ENCODE results near the gene JAG1. TPM values are rescaled to one million over a fixed set of nuclear protein-coding genes. Genes with fewer than 3 reads are reported as not detected.

JAG1 gene
- total RNA-seq, 1 experiment from 2014 or later, result 176 TPM

GRCh38 chr20:10639077-10639736 lies 34.6 kb downstream of the JAG1 start:
- Histone ChIP-seq H3K79me2 (ENCODE audit: low read length) (peaks cover 4% of the 10 kb centered on the region; the same call in 1 of the 2 replicates), H3K4me3 (ENCODE audit: low read length) (no peak overlapping the region), H2AFZ (ENCODE audit: low read length) (no peak overlapping the region), H3K27me3 (ENCODE audit: low read length) (no peaks in the 10 kb centered on the region), H4K20me1 (ENCODE audit: low read length) (peaks cover 12% of the 10 kb centered on the region; the same call in 1 of the 2 replicates), H3K27ac (ENCODE audit: low read length) (no peak overlapping the region), H3K9me2 (replicated peaks; ENCODE audit: low read length) (no peaks in the 10 kb centered on the region), H3K36me3 (ENCODE audit: low read depth, low read length) (peaks cover 73% of the 10 kb centered on the region), H3K9ac (ENCODE audit: low read length) (no peak overlapping the region), H3F3A (ENCODE audit: low read length, unreplicated experiment) (peaks cover 10% of the 10 kb centered on the region), H3K4me2 (ENCODE audit: low read length) (no peak overlapping the region), H3K9me3 (ENCODE audit: low read length) (no peaks in the 10 kb centered on the region), H3K4me1 (ENCODE audit: insufficient read depth, low read length) (peaks cover 7% of the 10 kb centered on the region; the same call in 1 of the 2 replicates)
- ChIA-PET POLR2A (ENCODE audit: unreplicated experiment) (no interaction called here), CTCF (interaction anchor here (0.6 kb wide), 1 partner anchor 80 kb away, joined by 5 read pairs; no protein-coding TSS in a partner anchor)
- BruUV-seq (replicated peaks), result TSS peak; percentile 11
- ATAC-seq, result no peak
- TF ChIP-seq EZH2phosphoT487 (IDR thresholded peaks at IDR 0.05; ENCODE audit: borderline replicate concordance, low read length) (no peak), EZH2 (IDR thresholded peaks at IDR 0.05; ENCODE audit: low read length, unreplicated experiment) (no peak), CTCF (conservative IDR thresholded peaks at IDR 0.05; ENCODE audit: low read depth, low read length) (no peak)
- no peak for DNase-seq
- intact Hi-C loops (cut with micrococcal nuclease), result loop anchor here (5.0 kb wide), 2 partner anchors 42 to 87 kb away; no protein-coding TSS in a partner anchor

- Histone ChIP-seq H3K4me3 (ENCODE audit: low read length) (no peak overlapping the region), H3K4me1 (ENCODE audit: insufficient read depth, low read length) (peaks cover 7% of the 10 kb centered on the region; the same call in 1 of the 2 replicates), H3K9me2 (replicated peaks; ENCODE audit: low read length) (no peaks in the 10 kb centered on the region), H3K27ac (ENCODE audit: low read length) (peak overlapping the region; percentile 53), H3K9ac (ENCODE audit: low read length) (no peak overlapping the region), H3K79me2 (ENCODE audit: low read length) (peaks cover 4% of the 10 kb centered on the region; the same call in 1 of the 2 replicates), H3K9me3 (ENCODE audit: low read length) (no peaks in the 10 kb centered on the region), H3K27me3 (ENCODE audit: low read length) (no peaks in the 10 kb centered on the region), H3K36me3 (ENCODE audit: low read depth, low read length) (peaks cover 57% of the 10 kb centered on the region), H3F3A (ENCODE audit: low read length, unreplicated experiment) (peaks cover 4% of the 10 kb centered on the region), H4K20me1 (ENCODE audit: low read length) (peaks cover 12% of the 10 kb centered on the region; the same call in 1 of the 2 replicates), H3K4me2 (ENCODE audit: low read length) (no peak overlapping the region), H2AFZ (ENCODE audit: low read length) (no peak overlapping the region)
- POLR2A ChIA-PET (ENCODE audit: unreplicated experiment), result no interaction called here
- ATAC-seq (no peak), DNase-seq (no peak)
- no peak for TF ChIP-seq EZH2phosphoT487 (IDR thresholded peaks at IDR 0.05; ENCODE audit: borderline replicate concordance, low read length)
- TF ChIP-seq CTCF (conservative IDR thresholded peaks at IDR 0.05; ENCODE audit: low read depth, low read length), result no peak
- no peak for TF ChIP-seq EZH2 (IDR thresholded peaks at IDR 0.05; ENCODE audit: low read length, unreplicated experiment)
- no TSS peak for BruUV-seq (replicated peaks)
- intact Hi-C loops (cut with micrococcal nuclease), result loop anchor here (5.0 kb wide), 2 partner anchors 40 to 85 kb away; no protein-coding TSS in a partner anchor
- CTCF ChIA-PET, result no interaction called here
These were observed 36.2 kb downstream of the JAG1 start for GRCh38 chr20:10637563-10637962.

Data from PC-3 (cell line).